ENCODE results near the gene HIKESHI. TPM values are rescaled to one million over a fixed set of nuclear protein-coding genes. Genes with fewer than 3 reads are reported as not detected.
A peak's percentile ranks its signal among the peaks of the same experiment; 100 is the strongest.

Gene HIKESHI
- total and polyA plus RNA-seq, 7 donors = 39.6 to 74.9 (median 45.7) TPM

DNA sequence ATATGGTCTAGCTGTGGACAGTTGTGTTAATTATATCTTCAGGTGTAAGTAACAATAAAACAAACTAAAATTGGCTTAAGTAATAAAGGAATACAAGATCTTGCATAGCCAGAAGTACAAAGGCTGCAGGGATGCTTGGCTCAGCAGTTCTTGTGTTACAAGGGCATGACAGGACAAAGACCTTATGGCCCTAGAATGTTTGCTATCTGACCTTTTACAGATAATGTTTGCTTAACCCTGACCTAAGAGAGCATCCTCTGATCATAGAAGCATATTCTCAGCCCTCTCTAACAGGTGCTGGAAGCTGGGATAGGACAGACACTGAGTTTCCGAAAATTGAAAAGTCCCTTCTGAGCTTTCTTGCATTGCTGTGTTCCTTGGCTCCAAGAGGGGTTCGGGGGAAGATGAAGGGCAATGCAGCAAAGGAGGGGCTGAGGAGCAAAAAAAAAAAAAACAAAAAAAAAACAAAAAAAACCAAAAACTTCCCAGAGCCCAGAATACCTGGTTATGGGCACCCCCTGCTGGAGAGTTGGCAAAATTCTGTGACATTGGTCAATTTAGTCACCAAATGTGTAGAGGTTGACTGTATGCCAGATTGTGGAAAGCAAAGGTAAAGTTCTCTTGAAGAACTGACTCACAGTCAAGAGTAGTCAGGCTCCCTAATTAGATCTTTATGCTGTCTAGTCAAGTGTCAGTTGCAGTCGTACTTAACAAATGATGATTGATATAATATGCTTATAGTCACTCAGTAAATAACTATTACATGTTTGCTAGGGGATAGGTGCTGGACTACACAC, 10.4 kb upstream of the HIKESHI start:
- no peak overlapping the region for H3K4me3 ChIP-seq
- DNase-seq (no peak), ATAC-seq (peak; percentile 55 to 67 (median 65))
- no peaks in the 10 kb centered on the region for H3K9me3 ChIP-seq
- H3K27me3 ChIP-seq (ENCODE audit: insufficient read depth in 3 of 3, low read length in 2 of 3) = no peaks in the 10 kb centered on the region
- H3K36me3 ChIP-seq (ENCODE audit: insufficient read depth in 1 of 2, low read depth in 1 of 2) = no peaks in the 10 kb centered on the region
- no peak overlapping the region for H3K27ac ChIP-seq
- H3K4me1 ChIP-seq = no peaks in the 10 kb centered on the region
- TF ChIP-seq CTCF (IDR thresholded peaks at IDR 0.05) = peak; percentile 53
- WGBS, 3 donors = 46 to 60% (median 50%) methylated on average over 3 of the region's 3 CpGs
- intact Hi-C loops (cut with DNase I) = loop anchor here in 1 of 2 donors (5.0 kb wide), 1 partner anchor 349 kb away; no protein-coding TSS in a partner anchor

GRCh38 chr11:86292912-86293616, 9.0 kb upstream of the HIKESHI start:
- 90 to 95% (median 92%) methylated on average over 6 of the region's 6 CpGs for WGBS, 3 donors
- TF ChIP-seq CTCF (IDR thresholded peaks at IDR 0.05) = no peak
- intact Hi-C loops (cut with DNase I) = loop anchor here in 1 of 2 donors (5.0 kb wide), 1 partner anchor 351 kb away; no protein-coding TSS in a partner anchor
- DNase-seq (no peak), ATAC-seq (no peak)
- no peaks in the 10 kb centered on the region for H3K9me3 ChIP-seq
- no peaks in the 10 kb centered on the region for H3K4me1 ChIP-seq
- no peak overlapping the region for H3K27ac ChIP-seq
- H3K4me3 ChIP-seq = no peak overlapping the region
- no peaks in the 10 kb centered on the region for H3K36me3 ChIP-seq (ENCODE audit: insufficient read depth in 1 of 2, low read depth in 1 of 2)
- no peaks in the 10 kb centered on the region for H3K27me3 ChIP-seq (ENCODE audit: insufficient read depth in 3 of 3, low read length in 2 of 3)

GRCh38 chr11:86294026-86294425, 8.0 kb upstream of the HIKESHI start:
- Histone ChIP-seq H3K27me3 (ENCODE audit: insufficient read depth in 3 of 3, low read length in 2 of 3) (no peaks in the 10 kb centered on the region), H3K27ac (no peak overlapping the region), H3K9me3 (no peaks in the 10 kb centered on the region), H3K36me3 (ENCODE audit: insufficient read depth in 1 of 2, low read depth in 1 of 2) (no peaks in the 10 kb centered on the region), H3K4me3 (no peak overlapping the region), H3K4me1 (no peaks in the 10 kb centered on the region)
- no peak for TF ChIP-seq CTCF (IDR thresholded peaks at IDR 0.05)
- ATAC-seq (no peak), DNase-seq (no peak)
- intact Hi-C loops (cut with DNase I) = loop anchor here in 1 of 2 donors (5.0 kb wide), 1 partner anchor 352 kb away; no protein-coding TSS in a partner anchor

GRCh38 chr11:86301742-86302091, 323 bp upstream of the HIKESHI start:
- peak overlapping the region; percentile 89 for H3K4me3 ChIP-seq
- WGBS, 3 donors = 3 to 7% (median 6%) methylated on average over 6 of the region's 6 CpGs
- TF ChIP-seq CTCF (IDR thresholded peaks at IDR 0.05) = no peak
- DNase-seq (no peak), ATAC-seq (no peak)
- H3K9me3 ChIP-seq = no peaks in the 10 kb centered on the region
- H3K36me3 ChIP-seq (ENCODE audit: insufficient read depth in 1 of 2, low read depth in 1 of 2) = no peaks in the 10 kb centered on the region
- no peaks in the 10 kb centered on the region for H3K27me3 ChIP-seq (ENCODE audit: insufficient read depth in 3 of 3, low read length in 2 of 3)
- intact Hi-C loops (cut with DNase I) = loop anchor here in 1 of 2 donors (5.0 kb wide), 1 partner anchor 59 kb away; the partner anchor contains the start of gene EED
- H3K27ac ChIP-seq = peak overlapping the region; percentile 93
- peaks cover 18% of the 10 kb centered on the region for H3K4me1 ChIP-seq
